Activated CD8-positive, alpha-beta T cell treated with anti-CD3 and anti-CD28 coated beads for 36 hours (primary cell): ENCODE results near the gene CCDC63. TPM values are rescaled to one million over a fixed set of nuclear protein-coding genes. Genes with fewer than 3 reads are reported as not detected.

ENCODE experiments used
- ATAC-seq: fragments of 200-7000 bp; cut with Tn5 transposase; one replicate; pipeline ENCODE4 v1.10.0; 2021; ENCODE audit warnings: mild to moderate bottlenecking, moderate library complexity
- CTCF ChIA-PET: fragments of 350-600 bp; sonication (Branson Sonifier 250); formaldehyde crosslinking; loops from one replicate; lab custom pipeline; 2021; ENCODE audit warnings: antibody characterized with exemption; lab: Charles Lee
- POLR2A ChIA-PET: fragments of 350-600 bp; sonication (Branson Sonifier 250); formaldehyde crosslinking; loops from one replicate; lab custom pipeline; 2021; ENCODE audit warnings: antibody characterized with exemption; lab: Charles Lee
- DNase-seq: peaks from one replicate; pipeline ENCODE4 v3.0.0-alpha.2; 2020
- H3K27ac Mint-ChIP-seq: one replicate; pipeline ENCODE4 v1.8.0; 2021; ENCODE audit warnings: mild to moderate bottlenecking, mixed read lengths
- H3K27me3 Mint-ChIP-seq: one replicate; pipeline ENCODE4 v1.8.0; 2021; ENCODE audit warnings: mixed read lengths
- H3K36me3 Mint-ChIP-seq: one replicate; pipeline ENCODE4 v1.8.0; 2021; ENCODE audit warnings: low read depth, mixed read lengths
- H3K4me1 Mint-ChIP-seq: one replicate; pipeline ENCODE4 v1.8.0; 2021; ENCODE audit warnings: low read depth, mixed read lengths
- H3K4me3 Mint-ChIP-seq: one replicate; pipeline ENCODE4 v1.8.0; 2021; ENCODE audit warnings: mild to moderate bottlenecking, moderate library complexity, mixed read lengths
- H3K9me3 Mint-ChIP-seq: one replicate; pipeline ENCODE4 v1.8.0; 2021; ENCODE audit warnings: mixed read lengths
- intact Hi-C: fragments of 100-400 bp; cut with micrococcal nuclease; formaldehyde crosslinking; loops from one replicate; pipeline ENCODE4 v1.10.0; 2022
- total RNA-seq, 2 experiments: library from RNA; stranded (reverse); gene quantifications; one replicate each; pipeline ENCODE4 v1.2.3, GENCODE V29; 2021
- TF ChIP-seq, protein P1 (sequence below): fragments of 200-600 bp; IDR thresholded peaks from one replicate; pipeline ENCODE4 v1.8.0; 2022; ENCODE audit warnings: antibody characterized with exemption, mild to moderate bottlenecking

Gene CCDC63
- not detected for total RNA-seq

DNA sequence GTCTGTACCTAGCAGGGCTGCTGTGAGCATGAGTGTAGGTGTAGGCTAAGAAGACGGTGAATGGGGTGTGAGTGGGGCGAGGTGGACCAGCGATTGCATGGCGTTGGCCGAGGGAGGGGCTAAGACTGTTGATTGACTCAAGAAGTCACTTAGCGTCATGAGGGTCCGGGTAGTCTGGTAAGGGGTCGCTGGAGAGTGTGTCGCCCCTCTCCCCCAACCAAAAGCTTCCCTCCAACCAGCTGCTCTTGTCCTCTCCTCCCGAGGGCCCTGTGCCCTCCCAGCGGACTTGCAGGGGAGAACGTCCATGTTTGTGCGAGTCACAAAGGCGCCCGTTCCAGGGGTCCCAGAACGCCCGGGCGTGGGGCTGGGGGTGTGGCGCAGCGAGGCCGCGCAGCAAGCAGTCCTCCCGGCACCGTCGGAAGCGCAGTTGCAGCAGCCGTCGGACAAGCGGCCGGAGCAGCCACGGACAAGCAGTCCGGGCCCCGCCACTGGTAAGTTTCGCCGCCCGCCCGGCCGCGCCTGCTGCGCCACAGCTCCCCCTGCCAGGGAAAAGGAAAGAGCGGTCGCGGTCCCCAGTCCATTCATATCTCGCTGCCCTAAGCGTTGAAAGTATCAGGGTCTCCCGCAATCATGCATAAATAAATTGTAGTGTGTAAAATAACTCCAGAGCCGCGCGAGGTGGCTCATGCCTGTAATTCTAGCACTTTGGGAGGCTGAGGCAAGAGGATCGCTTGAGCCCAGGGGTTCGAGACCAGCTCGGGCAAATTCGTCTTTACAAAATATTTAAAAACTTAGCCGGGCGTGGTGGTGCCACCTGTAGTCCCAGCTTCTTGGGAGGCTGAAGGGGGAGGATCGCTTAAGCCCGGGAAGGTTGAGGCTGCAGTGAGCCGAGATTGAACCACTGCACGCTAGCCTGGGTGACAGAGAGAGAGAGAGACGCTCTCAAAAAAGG is at the start of gene CCDC63:
TSS of gene CCDC63 (plus strand) at position 373 of the 952 bp plus-strand sequence. CDS start 5,968 bp downstream, outside the sequence.
- ChIA-PET CTCF (interaction anchor here (0.9 to 1.9 kb wide), 8 partner anchors 21 to 120 kb away, joined by 3 to 9 read pairs (median 4); no protein-coding TSS in a partner anchor), POLR2A (interaction anchor here (0.9 kb wide), 1 partner anchor 99 kb away, joined by 3 read pairs; no protein-coding TSS in a partner anchor)
- H3K4me3 Mint-ChIP-seq, result peak within 1 kb of the TSS; percentile 70
- H3K27ac Mint-ChIP-seq, result peak within 1 kb of the TSS; percentile 53
- DNase-seq, result peak; percentile 48
- intact Hi-C loops, result no loop called here
- H3K36me3 Mint-ChIP-seq, result no peaks in the 10 kb centered on the region
- no peaks in the 10 kb centered on the region for H3K9me3 Mint-ChIP-seq
- ATAC-seq, result peak; percentile 72
- TF ChIP-seq, protein P1, sequence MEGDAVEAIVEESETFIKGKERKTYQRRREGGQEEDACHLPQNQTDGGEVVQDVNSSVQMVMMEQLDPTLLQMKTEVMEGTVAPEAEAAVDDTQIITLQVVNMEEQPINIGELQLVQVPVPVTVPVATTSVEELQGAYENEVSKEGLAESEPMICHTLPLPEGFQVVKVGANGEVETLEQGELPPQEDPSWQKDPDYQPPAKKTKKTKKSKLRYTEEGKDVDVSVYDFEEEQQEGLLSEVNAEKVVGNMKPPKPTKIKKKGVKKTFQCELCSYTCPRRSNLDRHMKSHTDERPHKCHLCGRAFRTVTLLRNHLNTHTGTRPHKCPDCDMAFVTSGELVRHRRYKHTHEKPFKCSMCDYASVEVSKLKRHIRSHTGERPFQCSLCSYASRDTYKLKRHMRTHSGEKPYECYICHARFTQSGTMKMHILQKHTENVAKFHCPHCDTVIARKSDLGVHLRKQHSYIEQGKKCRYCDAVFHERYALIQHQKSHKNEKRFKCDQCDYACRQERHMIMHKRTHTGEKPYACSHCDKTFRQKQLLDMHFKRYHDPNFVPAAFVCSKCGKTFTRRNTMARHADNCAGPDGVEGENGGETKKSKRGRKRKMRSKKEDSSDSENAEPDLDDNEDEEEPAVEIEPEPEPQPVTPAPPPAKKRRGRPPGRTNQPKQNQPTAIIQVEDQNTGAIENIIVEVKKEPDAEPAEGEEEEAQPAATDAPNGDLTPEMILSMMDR, result peak; percentile 31
- H3K27me3 Mint-ChIP-seq, result peaks cover 45% of the 10 kb centered on the region
- peaks cover 11% of the 10 kb centered on the region for H3K4me1 Mint-ChIP-seq

DNA sequence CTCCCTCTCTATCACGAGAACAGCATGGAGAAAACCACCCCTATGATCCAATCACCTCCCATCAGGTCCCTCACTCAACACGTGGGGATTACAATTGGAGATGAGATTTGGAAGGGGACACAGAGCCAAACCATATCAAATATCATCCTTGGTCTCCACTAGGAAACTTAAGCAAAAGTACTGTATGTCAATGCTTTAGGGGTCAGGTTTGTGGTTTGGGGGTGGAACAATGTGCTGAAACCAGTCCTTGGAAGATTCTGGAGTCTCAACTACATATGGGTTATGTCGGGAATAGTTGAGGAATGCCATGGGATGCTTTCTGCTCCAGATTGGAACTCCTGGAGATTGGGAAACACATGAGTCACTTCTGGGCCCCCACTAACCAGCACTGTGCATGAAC is 48.3 kb upstream of the CCDC63 start:
- CTCF ChIA-PET, result interaction anchor here (0.9 kb wide), 1 partner anchor 29 kb away, joined by 3 read pairs; no protein-coding TSS in a partner anchor
- no peak for ATAC-seq
- no peaks in the 10 kb centered on the region for H3K27me3 Mint-ChIP-seq

DNA sequence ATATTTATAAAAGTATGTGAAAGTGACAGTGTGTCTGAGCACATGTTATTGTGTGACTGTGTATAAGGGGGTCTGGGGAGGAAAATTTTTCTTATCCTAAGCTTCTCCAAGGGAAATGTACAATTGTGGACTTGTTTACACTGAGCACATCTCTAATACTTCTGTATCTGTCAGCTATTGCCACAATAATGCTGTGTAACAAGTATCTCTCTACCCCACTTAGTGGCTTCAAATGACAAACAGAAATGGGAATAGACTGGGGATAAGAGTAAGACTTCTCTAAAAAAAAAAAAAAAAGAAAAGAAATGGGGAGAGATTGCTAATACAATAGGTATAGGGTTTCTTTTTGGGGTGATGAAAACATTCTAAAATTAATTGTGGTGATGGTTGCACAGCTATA is 44.3 kb upstream of the CCDC63 start:
- CTCF ChIA-PET, result interaction anchor here (0.5 kb wide), 1 partner anchor 121 kb away, joined by 3 read pairs; no protein-coding TSS in a partner anchor
- Mint-ChIP-seq H3K4me3 (no peak overlapping the region), H3K4me1 (no peaks in the 10 kb centered on the region), H3K27me3 (no peaks in the 10 kb centered on the region), H3K27ac (no peak overlapping the region), H3K9me3 (peaks cover 13% of the 10 kb centered on the region), H3K36me3 (peaks cover 2% of the 10 kb centered on the region)
- intact Hi-C loops, result no loop called here
- TF ChIP-seq, protein P1, result no peak
- no peak for ATAC-seq
- POLR2A ChIA-PET, result no interaction called here
- no peak for DNase-seq

More for the DNA sequence above, 48.3 kb upstream of the CCDC63 start:
- H3K9me3 Mint-ChIP-seq, result peaks cover 3% of the 10 kb centered on the region
- H3K4me3 Mint-ChIP-seq, result no peak overlapping the region
- POLR2A ChIA-PET, result no interaction called here
- TF ChIP-seq, protein P1, result no peak
- peaks cover 2% of the 10 kb centered on the region for H3K36me3 Mint-ChIP-seq
- intact Hi-C loops, result no loop called here
- no peaks in the 10 kb centered on the region for H3K4me1 Mint-ChIP-seq
- DNase-seq, result no peak
- H3K27ac Mint-ChIP-seq, result no peak overlapping the region

- H3K36me3 Mint-ChIP-seq, result peaks cover 2% of the 10 kb centered on the region
- DNase-seq, result no peak
- ChIA-PET POLR2A (no interaction called here), CTCF (interaction anchor here (0.9 kb wide), 1 partner anchor 42 kb away, joined by 3 read pairs; the partner anchor contains the start of gene CCDC63)
- TF ChIP-seq, protein P1, result no peak
- H3K4me3 Mint-ChIP-seq, result no peak overlapping the region
- H3K9me3 Mint-ChIP-seq, result peaks cover 13% of the 10 kb centered on the region
- no peaks in the 10 kb centered on the region for H3K27me3 Mint-ChIP-seq
- intact Hi-C loops, result no loop called here
- no peak overlapping the region for H3K27ac Mint-ChIP-seq
- H3K4me1 Mint-ChIP-seq, result no peaks in the 10 kb centered on the region
- ATAC-seq, result no peak
These were observed 42.4 kb upstream of the CCDC63 start for GRCh38 chr12:110804406-110804805.
